ENCODE data around the gene PPIH. TPM values are rescaled to one million over a fixed set of nuclear protein-coding genes. Genes with fewer than 3 reads are reported as not detected.
"Not testable (repeated sequence)": the region's sequence is repeated elsewhere in the genome, so short reads cannot be mapped to it uniquely, and the experiment has no call there.

Gene PPIH
- total RNA-seq, 1 donor from 2014 or later, result 21.0 TPM

DNA sequence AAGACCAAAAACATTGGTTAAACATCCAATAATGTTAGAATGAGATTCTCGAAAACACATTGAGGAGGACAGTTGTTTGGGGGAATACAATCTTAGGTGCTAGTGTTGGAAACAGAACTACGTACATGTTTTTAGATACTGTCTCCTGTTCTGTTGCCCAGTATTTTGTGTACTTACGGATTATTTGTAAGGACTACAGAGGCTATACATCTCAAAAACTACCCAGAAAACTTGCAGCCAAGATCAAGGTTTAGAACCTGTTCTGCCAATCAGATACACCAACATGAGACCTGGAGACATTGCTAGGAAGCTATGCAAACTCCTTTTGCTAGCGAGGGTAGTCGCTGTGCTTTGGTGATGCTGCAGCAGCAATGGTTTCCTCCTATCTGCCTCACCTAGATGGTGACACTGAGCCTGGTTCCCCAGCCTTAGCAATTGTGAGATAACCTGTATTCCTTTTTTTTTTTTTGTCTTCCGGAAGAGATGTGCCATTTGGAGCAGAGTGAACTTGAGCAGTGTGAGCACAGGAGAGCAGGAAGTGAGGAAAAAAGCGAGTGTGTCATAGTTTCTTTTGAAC, 45.8 kb downstream of the PPIH start:
- no peak overlapping the region for H3K27ac ChIP-seq (replicated peaks)
- peaks cover 87% of the 10 kb centered on the region for H3K36me3 ChIP-seq
- intact Hi-C loops (cut with micrococcal nuclease), result no loop called here
- H3K9me3 ChIP-seq (replicated peaks), result no peaks in the 10 kb centered on the region
- H3K27me3 ChIP-seq (ENCODE audit: low read depth), result no peaks in the 10 kb centered on the region
- no peak for TF ChIP-seq CTCF (IDR thresholded peaks at IDR 0.05; ENCODE audit: borderline replicate concordance)
- H3K4me3 ChIP-seq, result no peak overlapping the region
- no peak for DNase-seq
- H3K4me1 ChIP-seq, result no peaks in the 10 kb centered on the region

- H3K9me3 ChIP-seq (replicated peaks), result peaks cover 29% of the 10 kb centered on the region
- DNase-seq; H3K4me3 ChIP-seq; H3K27me3 ChIP-seq (ENCODE audit: low read depth); intact Hi-C loops (cut with micrococcal nuclease); H3K4me1 ChIP-seq; H3K27ac ChIP-seq (replicated peaks): not testable (repeated sequence)
- peaks cover 54% of the 10 kb centered on the region for H3K36me3 ChIP-seq
These were observed 54.6 kb downstream of the PPIH start for GRCh38 chr1:42712808-42713207.

DNA sequence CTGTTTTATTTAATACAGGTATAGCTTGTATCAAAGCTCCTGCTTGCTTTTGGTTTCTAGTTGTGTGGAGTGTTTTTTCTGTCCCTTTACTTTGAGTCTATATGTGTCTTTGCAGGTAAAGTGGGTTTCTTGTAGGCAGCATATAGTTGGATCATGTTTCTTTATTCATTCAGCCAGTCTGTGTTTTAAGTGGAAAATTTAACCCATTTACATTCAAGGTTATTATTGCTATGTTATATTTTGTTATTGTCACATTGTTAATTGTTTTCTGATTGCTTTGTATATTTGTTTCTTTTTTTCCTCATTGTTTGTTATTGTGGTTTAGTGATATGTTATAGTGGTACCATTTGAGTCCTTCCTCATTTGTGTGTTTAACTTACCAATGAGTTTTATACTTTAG, 55.1 kb downstream of the PPIH start:
- H3K27ac ChIP-seq (replicated peaks), result no peak overlapping the region
- H3K4me3 ChIP-seq, result no peak overlapping the region
- H3K4me1 ChIP-seq, result no peaks in the 10 kb centered on the region
- peaks cover 53% of the 10 kb centered on the region for H3K36me3 ChIP-seq
- no peak for DNase-seq
- no peaks in the 10 kb centered on the region for H3K27me3 ChIP-seq (ENCODE audit: low read depth)
- intact Hi-C loops (cut with micrococcal nuclease), result no loop called here
- peaks cover 29% of the 10 kb centered on the region for H3K9me3 ChIP-seq (replicated peaks)
- TF ChIP-seq CTCF (IDR thresholded peaks at IDR 0.05; ENCODE audit: borderline replicate concordance), result no peak

- intact Hi-C loops (cut with micrococcal nuclease); DNase-seq; H3K27me3 ChIP-seq (ENCODE audit: low read depth); H3K27ac ChIP-seq (replicated peaks); H3K4me3 ChIP-seq; H3K4me1 ChIP-seq: not testable (repeated sequence)
- peaks cover 50% of the 10 kb centered on the region for H3K36me3 ChIP-seq
- peaks cover 29% of the 10 kb centered on the region for H3K9me3 ChIP-seq (replicated peaks)
These were observed 56.2 kb downstream of the PPIH start for GRCh38 chr1:42714441-42714840.

- Histone ChIP-seq H3K4me3 (no peak overlapping the region), H3K4me1 (no peaks in the 10 kb centered on the region), H3K9me3 (replicated peaks) (no peaks in the 10 kb centered on the region), H3K27ac (replicated peaks) (no peak overlapping the region), H3K27me3 (ENCODE audit: low read depth) (no peaks in the 10 kb centered on the region), H3K36me3 (no peaks in the 10 kb centered on the region)
- intact Hi-C loops (cut with micrococcal nuclease), result no loop called here
- no peak for DNase-seq
- no peak for TF ChIP-seq CTCF (IDR thresholded peaks at IDR 0.05; ENCODE audit: borderline replicate concordance)
These were observed 62.6 kb downstream of the PPIH start for GRCh38 chr1:42720868-42721267.

GRCh38 chr1:42721926-42722325, 63.7 kb downstream of the PPIH start:
- Histone ChIP-seq H3K4me3 (no peak overlapping the region), H3K27ac (replicated peaks) (no peak overlapping the region), H3K4me1 (no peaks in the 10 kb centered on the region), H3K9me3 (replicated peaks) (no peaks in the 10 kb centered on the region), H3K27me3 (ENCODE audit: low read depth) (no peaks in the 10 kb centered on the region), H3K36me3 (no peaks in the 10 kb centered on the region)
- intact Hi-C loops (cut with micrococcal nuclease), result no loop called here
- DNase-seq, result no peak
- TF ChIP-seq CTCF (IDR thresholded peaks at IDR 0.05; ENCODE audit: borderline replicate concordance), result no peak

- H3K4me3 ChIP-seq; intact Hi-C loops (cut with micrococcal nuclease); H3K27me3 ChIP-seq (ENCODE audit: low read depth); H3K9me3 ChIP-seq (replicated peaks); H3K27ac ChIP-seq (replicated peaks); H3K4me1 ChIP-seq; H3K36me3 ChIP-seq; DNase-seq: not testable (repeated sequence)
These were observed 64.2 kb downstream of the PPIH start for GRCh38 chr1:42722403-42722802.

Measured in left ventricle myocardium inferior (tissue), 1 donor.